GM18505 (cell line): ENCODE results near the gene CNPY4.

Experiments
- ATAC-seq: cut with Tn5 transposase; IDR thresholded peaks from one replicate; pipeline ENCODE4 v1.9.1; 2021; ENCODE audit not compliant: unreplicated experiment
- POLR2A ChIP-seq: IDR thresholded peaks from 4 replicates; pipeline ENCODE4 v1.6.1; 2011; ENCODE audit warnings: borderline replicate concordance; ENCODE audit not compliant: insufficient read depth, insufficient read length; ENCODE audit errors: extremely low read depth

CNPY4 gene

DNA sequence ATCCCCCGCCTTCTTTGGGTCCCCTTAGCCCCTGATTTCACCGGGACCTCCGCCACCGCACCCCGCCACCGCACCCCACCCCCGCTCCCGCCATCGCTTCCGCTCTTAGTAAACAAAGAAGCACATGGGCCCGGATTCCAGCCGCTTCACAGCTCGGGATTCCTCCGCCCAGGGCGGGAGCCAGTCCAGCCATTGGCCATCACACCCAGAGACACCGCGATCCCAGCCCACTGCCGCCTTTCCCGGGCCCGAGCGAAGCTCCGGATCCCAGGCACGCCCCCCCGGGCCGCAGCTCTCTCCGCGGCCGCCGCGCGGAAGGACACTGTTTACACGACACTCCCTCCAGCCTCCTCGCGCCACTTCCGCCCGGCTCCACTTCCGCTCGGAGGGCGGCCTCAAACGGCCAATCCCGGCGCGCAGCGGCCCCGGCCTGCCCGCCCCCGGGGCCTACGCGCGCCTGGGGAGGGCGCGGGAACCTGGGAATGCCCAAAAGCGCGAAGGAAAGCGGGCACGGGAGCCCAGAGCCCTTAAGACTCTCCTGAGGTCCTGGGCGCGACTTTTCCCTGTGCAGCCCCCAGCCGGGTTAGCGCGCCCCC lies 18.9 kb upstream of the CNPY4 start:
- peak; percentile 64 for ATAC-seq

DNA sequence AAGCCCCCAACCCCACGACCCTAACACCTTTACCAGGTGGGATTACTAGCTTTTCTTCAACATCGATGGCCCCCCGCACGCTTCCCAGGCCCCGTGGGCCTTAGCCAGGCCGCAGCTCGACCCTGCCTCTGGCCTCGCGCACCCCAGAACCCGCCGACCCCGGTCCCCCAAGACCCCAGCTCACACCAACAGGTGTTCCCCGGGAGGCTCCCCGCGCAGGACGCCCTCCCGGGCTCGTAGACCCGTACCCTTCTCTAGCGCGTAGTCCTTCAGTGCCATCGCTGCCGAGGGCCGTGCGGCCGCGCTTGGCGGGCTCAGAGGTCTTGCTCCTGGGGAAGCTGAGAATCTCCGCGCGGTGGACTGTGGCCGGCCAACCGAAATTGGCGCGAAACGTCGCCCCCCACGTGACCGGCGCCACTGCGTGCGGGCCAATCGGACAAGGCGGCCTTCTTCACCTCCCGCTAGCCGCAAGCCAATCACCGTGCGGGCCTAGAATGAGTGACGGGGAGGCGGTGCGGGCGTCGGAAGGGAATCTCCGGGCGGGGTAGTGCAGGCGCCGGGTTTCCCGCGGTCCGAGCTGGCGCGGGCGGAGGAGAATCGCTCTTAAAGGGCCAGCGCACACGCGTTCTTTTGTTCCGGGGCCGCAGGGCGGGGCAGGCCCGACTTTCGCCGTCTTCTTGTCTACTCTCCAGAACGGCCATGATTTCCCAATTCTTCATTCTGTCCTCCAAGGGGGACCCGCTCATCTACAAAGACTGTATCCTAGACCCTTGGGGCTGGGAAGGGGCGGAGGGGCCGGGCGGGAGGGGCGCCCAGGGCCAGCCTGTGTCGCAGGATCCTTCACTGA lies 18.2 kb upstream of the CNPY4 start, which contains the start of the genes AP4M1 and MCM7:
TSS of gene AP4M1 (plus strand) at position 628 of the 847 bp plus-strand sequence. CDS start at position 700, 72 bp downstream.
TSS of gene MCM7 (minus strand) at position 382 of the 847 bp plus-strand sequence. CDS start at position 279, 103 bp downstream.
- ATAC-seq, result peak; percentile 82

More for the DNA sequence above, 18.9 kb upstream of the CNPY4 start:
- peak; percentile 7 for TF ChIP-seq POLR2A

DNA sequence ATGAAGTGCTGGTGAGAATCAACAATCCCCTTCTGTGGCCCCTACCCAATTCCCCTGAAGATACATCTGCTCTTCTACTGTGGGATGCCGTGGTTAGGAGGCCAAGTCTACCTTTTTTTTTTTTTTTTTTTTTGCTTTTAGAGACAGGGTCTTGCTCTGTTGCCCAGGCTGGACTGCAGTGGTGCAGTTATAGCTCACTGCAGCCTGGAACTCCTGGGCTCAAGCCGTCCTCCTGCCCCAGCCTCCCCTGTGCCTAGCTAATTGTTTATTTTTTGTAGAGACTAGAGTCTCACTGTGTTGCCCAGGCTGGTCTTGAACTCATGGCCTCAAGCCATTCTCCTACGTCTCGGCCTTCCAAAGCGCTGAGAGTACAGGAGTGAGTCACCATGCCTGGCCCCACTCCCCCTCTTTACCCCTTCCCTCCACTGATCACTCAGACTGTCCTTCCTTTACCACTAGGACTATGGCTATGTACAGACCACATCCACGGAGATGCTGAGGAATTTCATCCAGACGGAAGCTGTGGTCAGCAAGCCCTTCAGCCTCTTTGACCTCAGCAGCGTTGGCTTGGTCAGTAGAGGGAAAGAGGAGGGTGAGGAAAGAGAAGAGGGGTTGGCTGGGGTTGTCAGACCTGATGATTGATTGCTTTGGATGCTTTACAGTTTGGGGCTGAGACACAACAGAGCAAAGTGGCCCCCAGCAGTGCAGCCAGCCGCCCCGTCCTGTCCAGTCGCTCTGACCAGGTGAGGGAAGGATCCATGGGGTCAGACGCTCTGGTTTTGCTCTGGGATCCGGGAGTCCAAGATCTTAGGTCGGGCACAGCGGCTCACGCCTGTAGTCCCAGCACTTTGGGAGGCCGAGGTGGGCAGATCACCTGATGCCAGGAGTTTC lies 16.2 kb upstream of the CNPY4 start:
- no peak for TF ChIP-seq POLR2A
- no peak for ATAC-seq

More for the DNA sequence above, 18.2 kb upstream of the CNPY4 start, which contains the start of the genes AP4M1 and MCM7:
- TF ChIP-seq POLR2A, result peak; percentile 53

DNA sequence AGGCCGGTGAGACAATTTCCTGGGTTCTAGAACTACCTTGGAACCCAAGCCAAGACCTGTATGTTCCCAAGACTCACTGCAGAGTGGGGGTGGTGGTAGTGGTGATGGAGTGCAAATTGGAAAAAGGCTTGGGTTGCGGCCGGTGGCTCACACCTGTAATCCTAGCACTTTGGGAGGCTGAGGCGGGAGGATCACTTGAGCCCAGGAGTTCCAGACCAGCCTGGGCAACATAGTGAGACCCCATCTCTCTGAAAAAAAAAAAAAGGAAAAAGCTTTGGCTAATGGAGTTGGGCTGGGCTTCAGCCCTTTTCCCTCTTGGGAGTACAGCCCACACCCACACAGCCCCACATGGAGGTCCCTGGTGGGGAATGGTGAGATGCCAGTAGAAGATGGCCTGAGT lies 13.9 kb upstream of the CNPY4 start:
- TF ChIP-seq POLR2A, result no peak
- no peak for ATAC-seq

DNA sequence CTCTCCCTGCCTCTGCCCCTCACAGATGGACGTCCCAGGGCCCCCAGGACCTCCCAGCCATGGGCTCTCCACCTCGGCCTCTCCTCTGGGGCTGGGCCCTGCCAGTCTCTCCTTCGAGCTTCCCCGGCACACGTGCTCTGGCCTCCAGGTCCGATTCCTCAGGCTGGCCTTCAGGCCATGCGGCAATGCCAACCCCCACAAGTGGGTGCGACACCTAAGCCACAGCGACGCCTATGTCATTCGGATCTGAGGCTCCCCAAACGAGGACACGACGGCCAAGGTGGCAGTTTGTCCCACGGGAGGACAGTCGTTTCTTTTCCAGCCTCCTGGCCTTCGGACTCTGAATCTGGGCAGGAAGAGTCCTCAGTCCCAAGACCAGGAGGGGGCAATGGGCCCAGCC lies 12.8 kb upstream of the CNPY4 start:
- TF ChIP-seq POLR2A, result no peak

DNA sequence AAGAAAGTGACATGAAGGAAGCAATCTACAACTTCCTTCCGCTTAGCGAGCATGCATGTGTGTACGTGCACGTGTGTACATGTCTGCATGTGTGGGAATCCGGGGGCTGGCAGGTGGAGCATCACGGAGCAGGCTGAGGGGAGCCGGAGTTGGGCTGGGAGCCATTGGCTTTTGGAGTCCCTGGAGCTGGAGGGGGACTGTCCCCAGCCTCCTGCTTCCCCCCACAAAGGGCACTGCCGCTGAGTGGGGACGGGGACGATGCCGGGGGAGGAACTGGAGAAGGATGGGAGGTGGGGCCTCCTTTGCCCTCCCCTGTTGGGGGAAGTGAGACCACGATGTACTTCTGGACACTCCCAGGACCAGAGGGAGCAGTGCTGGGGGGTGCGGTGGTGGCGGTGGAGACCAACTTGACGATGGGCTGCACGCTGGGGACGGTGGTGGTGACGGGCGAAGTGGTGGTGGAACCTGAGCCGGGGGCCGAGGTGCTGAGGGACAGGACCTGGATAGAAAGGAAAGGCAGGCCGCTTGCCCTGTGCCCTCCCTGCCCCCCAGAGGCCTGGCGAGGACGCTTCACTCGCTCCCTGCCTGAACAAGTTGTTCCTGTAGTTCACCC lies 12.2 kb upstream of the CNPY4 start:
- ATAC-seq, result no peak
- TF ChIP-seq POLR2A, result no peak

More for the DNA sequence above, 12.8 kb upstream of the CNPY4 start:
- ATAC-seq, result no peak

DNA sequence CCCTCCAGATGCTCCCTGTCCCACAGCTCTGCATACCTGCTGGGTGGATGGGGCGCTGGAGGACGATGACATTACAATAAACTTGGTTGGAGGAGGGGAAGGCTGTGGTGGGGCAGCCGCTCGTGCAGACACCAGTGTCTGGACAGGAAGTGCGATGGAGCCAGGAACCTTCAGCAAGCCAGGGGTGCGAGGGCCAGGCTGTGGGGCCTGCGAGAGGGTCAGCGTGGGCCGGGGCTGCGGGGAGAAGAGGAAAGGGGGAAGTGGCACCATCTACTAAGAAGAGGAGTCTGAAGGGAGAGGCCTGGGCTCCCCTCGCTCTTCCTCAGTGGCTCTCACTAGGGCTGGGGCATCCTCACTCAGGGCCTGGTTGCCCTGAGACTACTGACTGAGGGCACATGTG lies 11.5 kb upstream of the CNPY4 start:
- ATAC-seq, result no peak
- no peak for TF ChIP-seq POLR2A

DNA sequence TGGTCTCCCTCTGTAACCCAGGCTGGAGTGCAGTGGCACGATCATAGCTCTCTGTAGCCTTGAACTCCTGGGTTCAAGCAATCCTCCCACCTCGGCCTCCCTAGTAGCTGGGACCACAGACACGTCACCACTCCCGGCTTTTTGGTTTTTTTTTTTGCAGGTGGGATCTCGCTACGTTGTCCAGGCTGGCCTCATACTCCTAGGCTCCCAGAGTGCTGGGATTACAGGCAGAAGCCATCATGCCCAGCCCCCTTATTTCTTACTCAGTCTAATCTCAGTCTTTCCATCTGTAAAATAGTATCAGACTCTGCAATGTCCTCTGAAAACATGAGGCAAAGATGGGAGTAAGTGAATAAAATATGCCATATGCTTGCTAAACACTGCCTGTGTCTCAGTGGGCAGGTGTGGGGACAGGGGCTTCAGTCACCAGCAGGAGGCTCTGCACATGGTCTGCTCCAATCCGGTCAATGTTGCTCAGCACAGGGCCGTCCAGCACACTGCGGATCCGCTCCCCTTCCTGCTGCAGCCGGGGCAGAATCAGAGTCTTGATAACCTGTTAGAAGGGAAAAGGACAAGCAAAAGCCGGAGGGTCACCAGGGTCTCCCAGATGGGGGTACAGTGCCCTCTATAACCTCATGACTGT lies 9.8 kb upstream of the CNPY4 start:
- ATAC-seq, result no peak

DNA sequence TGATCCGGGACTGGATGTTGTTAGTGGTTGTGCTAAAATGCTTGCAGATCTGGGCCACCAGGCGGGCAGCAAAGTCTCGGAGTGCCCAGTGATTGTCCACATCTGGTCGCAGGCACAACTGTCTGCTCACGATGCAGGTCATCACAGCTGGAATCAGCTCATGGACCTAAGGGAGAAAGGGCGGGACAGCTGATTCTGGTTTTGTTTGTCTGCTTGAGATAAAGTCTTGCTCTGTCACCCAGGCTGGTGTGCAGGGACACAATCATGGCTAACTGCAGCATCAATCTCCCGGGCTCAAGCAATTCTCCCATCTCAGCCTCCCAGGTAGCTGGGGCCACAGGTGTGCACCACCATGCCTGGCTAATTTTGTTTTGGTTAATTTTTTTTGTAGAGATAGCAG lies 8.3 kb upstream of the CNPY4 start:
- no peak for ATAC-seq
- TF ChIP-seq POLR2A, result no peak

More for the DNA sequence above, 9.8 kb upstream of the CNPY4 start:
- no peak for TF ChIP-seq POLR2A

DNA sequence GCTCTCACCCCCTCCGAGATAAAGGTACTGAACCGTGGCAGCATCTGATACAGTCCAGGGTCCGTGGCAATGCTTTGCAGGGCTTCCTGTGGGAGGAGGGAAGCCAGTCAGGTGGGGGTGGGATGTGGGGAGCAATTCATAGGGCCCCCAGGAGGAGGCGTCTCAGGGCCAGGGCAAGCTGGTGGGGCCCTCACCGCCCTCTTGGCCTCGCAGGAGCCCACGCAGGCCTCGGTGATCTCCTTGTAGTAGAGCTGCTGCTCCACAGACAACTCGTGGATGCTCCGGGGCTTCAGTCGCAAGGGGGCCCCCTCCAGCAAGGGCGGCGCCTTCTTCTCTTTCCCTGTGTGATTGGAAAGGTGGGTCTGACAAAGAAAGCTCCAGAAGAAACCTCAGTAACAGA lies 7.5 kb upstream of the CNPY4 start:
- ATAC-seq, result no peak

DNA sequence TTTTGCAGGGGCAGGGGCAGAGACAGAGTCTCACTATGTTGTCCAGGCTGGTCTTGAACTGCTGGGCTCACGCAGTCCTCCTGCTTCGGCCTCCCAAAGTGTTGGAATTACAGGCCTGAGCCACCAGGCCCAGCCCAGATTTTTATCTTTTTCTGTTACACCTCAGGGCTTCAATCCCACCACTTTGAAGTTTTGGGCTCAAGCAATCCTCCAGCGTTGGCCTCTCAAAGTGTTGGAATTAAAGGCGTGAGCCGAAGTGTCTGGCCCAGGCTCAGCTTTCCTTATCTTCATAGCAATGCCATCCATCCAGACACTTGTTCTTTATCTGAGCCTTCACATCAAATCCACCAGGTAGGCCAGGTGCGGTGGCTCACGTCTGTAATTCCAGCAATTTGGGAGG lies 4.4 kb upstream of the CNPY4 start:
- ATAC-seq, result no peak

More for the DNA sequence above, 7.5 kb upstream of the CNPY4 start:
- no peak for TF ChIP-seq POLR2A

More for the DNA sequence above, 4.4 kb upstream of the CNPY4 start:
- no peak for TF ChIP-seq POLR2A
